ENCODE data around the gene PFKFB1.

The PFKFB1 gene

GRCh38 chrX:55008571-55009358 is 14.8 kb upstream of the PFKFB1 start:
- no peaks in the 10 kb centered on the region for H3K9me3 ChIP-seq (ENCODE audit: insufficient read depth, low read depth, low read length)
- H3K9ac ChIP-seq (ENCODE audit: low read depth, low read length), result no peak overlapping the region
- H3K36me3 ChIP-seq (ENCODE audit: insufficient read depth, low read depth, low read length), result peaks cover 30% of the 10 kb centered on the region
- H3K27ac ChIP-seq (ENCODE audit: low read length), result no peak overlapping the region
- no peak overlapping the region for H3K4me3 ChIP-seq (ENCODE audit: low read length)
- H3K27me3 ChIP-seq (ENCODE audit: insufficient read depth, low read length), result no peaks in the 10 kb centered on the region
- no peaks in the 10 kb centered on the region for H3K4me1 ChIP-seq (ENCODE audit: insufficient read depth, low read length)

DNA sequence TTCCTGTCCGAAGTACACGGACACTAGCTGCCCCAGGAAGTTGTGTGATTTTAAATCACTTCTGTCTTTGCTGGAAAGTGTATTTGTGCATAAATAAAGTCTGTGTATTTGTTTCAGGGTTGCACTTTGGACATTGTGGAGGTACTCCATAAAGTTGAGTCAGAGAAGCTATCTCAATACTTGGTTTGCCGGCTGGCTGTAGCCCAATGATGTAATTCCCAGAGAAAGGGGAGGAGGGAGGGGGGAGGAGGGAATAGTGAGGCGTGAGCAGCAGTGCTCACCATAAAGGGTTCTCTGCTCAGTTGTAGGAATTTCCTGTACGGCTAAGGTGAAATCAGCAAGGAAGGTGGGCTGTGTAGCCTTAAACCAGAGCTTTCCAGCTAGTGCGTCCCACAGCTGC is 13.7 kb upstream of the PFKFB1 start:
- H3K9ac ChIP-seq (ENCODE audit: low read depth, low read length), result no peak overlapping the region
- H3K27me3 ChIP-seq (ENCODE audit: insufficient read depth, low read length), result no peaks in the 10 kb centered on the region
- peaks cover 41% of the 10 kb centered on the region for H3K36me3 ChIP-seq (ENCODE audit: insufficient read depth, low read depth, low read length)
- no peak overlapping the region for H3K4me3 ChIP-seq (ENCODE audit: low read length)
- H3K27ac ChIP-seq (ENCODE audit: low read length), result no peak overlapping the region
- no peaks in the 10 kb centered on the region for H3K9me3 ChIP-seq (ENCODE audit: insufficient read depth, low read depth, low read length)
- H3K4me1 ChIP-seq (ENCODE audit: insufficient read depth, low read length), result no peaks in the 10 kb centered on the region

GRCh38 chrX:55006827-55007621 is 13.0 kb upstream of the PFKFB1 start:
- no peaks in the 10 kb centered on the region for H3K27me3 ChIP-seq (ENCODE audit: insufficient read depth, low read length)
- no peak overlapping the region for H3K27ac ChIP-seq (ENCODE audit: low read length)
- no peaks in the 10 kb centered on the region for H3K9me3 ChIP-seq (ENCODE audit: insufficient read depth, low read depth, low read length)
- H3K4me3 ChIP-seq (ENCODE audit: low read length), result no peak overlapping the region
- H3K9ac ChIP-seq (ENCODE audit: low read depth, low read length), result no peak overlapping the region
- peaks cover 47% of the 10 kb centered on the region for H3K36me3 ChIP-seq (ENCODE audit: insufficient read depth, low read depth, low read length)
- H3K4me1 ChIP-seq (ENCODE audit: insufficient read depth, low read length), result no peaks in the 10 kb centered on the region

GRCh38 chrX:55005256-55005655 is 11.3 kb upstream of the PFKFB1 start:
- Histone ChIP-seq H3K27ac (ENCODE audit: low read length) (no peak overlapping the region), H3K9ac (ENCODE audit: low read depth, low read length) (no peak overlapping the region), H3K27me3 (ENCODE audit: insufficient read depth, low read length) (no peaks in the 10 kb centered on the region), H3K4me1 (ENCODE audit: insufficient read depth, low read length) (no peaks in the 10 kb centered on the region), H3K36me3 (ENCODE audit: insufficient read depth, low read depth, low read length) (peaks cover 51% of the 10 kb centered on the region), H3K4me3 (ENCODE audit: low read length) (no peak overlapping the region), H3K9me3 (ENCODE audit: insufficient read depth, low read depth, low read length) (no peaks in the 10 kb centered on the region)

- H3K4me3 ChIP-seq (ENCODE audit: low read length), result no peak overlapping the region
- H3K27ac ChIP-seq (ENCODE audit: low read length), result no peak overlapping the region
- H3K9me3 ChIP-seq (ENCODE audit: insufficient read depth, low read depth, low read length), result no peaks in the 10 kb centered on the region
- peaks cover 51% of the 10 kb centered on the region for H3K36me3 ChIP-seq (ENCODE audit: insufficient read depth, low read depth, low read length)
- H3K27me3 ChIP-seq (ENCODE audit: insufficient read depth, low read length), result no peaks in the 10 kb centered on the region
- no peaks in the 10 kb centered on the region for H3K4me1 ChIP-seq (ENCODE audit: insufficient read depth, low read length)
- no peak overlapping the region for H3K9ac ChIP-seq (ENCODE audit: low read depth, low read length)
Measured at GRCh38 chrX:55004231-55004630, 10.2 kb upstream of the PFKFB1 start.

DNA sequence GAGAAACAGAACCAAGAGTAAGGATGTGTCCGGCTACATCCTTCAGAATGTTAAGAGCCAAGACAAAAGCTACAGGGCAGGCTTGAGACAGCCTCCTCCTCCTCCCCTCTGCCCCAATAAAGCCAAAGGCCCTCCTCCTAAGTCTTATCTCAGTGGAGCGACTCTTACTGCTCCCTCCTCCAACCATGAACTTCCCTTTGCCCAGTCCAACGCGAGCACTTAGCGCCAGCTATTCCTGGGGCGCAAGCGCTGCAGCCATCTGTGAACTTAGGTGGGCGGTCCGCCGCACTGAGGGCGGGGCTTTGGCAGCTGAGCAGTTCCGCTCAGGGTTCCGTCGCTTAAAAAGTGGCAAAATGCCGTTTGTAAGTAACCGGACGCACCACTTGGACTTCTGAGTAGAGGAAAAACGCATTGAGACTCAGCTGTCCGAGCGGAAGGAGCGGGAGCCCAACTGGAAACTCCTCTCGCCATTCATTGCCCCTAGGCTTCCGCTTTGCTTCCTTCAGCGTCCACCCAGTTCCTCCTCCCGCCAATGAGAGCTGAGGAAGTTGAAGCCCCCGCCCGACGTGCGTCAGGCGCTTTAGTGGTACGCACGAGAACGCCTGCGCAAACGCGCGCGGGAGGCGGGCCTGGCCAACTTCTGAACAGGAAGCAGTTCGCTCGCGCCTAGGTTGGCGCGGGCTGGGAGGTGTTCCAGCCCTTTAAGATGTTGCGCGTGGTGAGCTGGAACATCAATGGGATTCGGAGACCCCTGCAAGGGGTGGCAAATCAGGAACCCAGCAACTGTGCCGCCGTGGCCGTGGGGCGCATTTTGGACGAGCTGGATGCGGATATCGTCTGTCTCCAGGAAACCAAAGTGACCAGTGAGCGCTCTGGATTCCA is 6.0 kb upstream of the PFKFB1 start, which contains the start of gene APEX2:
Gene APEX2 (plus strand): TSS at position 647 of the 882 bp plus-strand sequence. CDS start 60 bp downstream, at position 707.
- Histone ChIP-seq H3K27ac (ENCODE audit: low read length) (peak within 1 kb of the TSS; percentile 65), H3K36me3 (ENCODE audit: insufficient read depth, low read depth, low read length) (peaks cover 33% of the 10 kb centered on the region), H3K9ac (ENCODE audit: low read depth, low read length) (peak within 1 kb of the TSS; percentile 92), H3K4me1 (ENCODE audit: insufficient read depth, low read length) (no peaks in the 10 kb centered on the region), H3K27me3 (ENCODE audit: insufficient read depth, low read length) (no peaks in the 10 kb centered on the region), H3K4me3 (ENCODE audit: low read length) (peak within 1 kb of the TSS; percentile 91), H3K9me3 (ENCODE audit: insufficient read depth, low read depth, low read length) (no peaks in the 10 kb centered on the region)

- H3K4me1 ChIP-seq (ENCODE audit: insufficient read depth, low read length), result no peaks in the 10 kb centered on the region
- H3K27me3 ChIP-seq (ENCODE audit: insufficient read depth, low read length), result no peaks in the 10 kb centered on the region
- no peak overlapping the region for H3K27ac ChIP-seq (ENCODE audit: low read length)
- H3K9ac ChIP-seq (ENCODE audit: low read depth, low read length), result no peak overlapping the region
- H3K36me3 ChIP-seq (ENCODE audit: insufficient read depth, low read depth, low read length), result no peaks in the 10 kb centered on the region
- H3K9me3 ChIP-seq (ENCODE audit: insufficient read depth, low read depth, low read length), result no peaks in the 10 kb centered on the region
- H3K4me3 ChIP-seq (ENCODE audit: low read length), result no peak overlapping the region
Measured at GRCh38 chrX:54995621-54996020, 1.6 kb upstream of the PFKFB1 start.

- H3K9me3 ChIP-seq (ENCODE audit: insufficient read depth, low read depth, low read length), result no peaks in the 10 kb centered on the region
- no peak overlapping the region for H3K27ac ChIP-seq (ENCODE audit: low read length)
- no peaks in the 10 kb centered on the region for H3K27me3 ChIP-seq (ENCODE audit: insufficient read depth, low read length)
- H3K36me3 ChIP-seq (ENCODE audit: insufficient read depth, low read depth, low read length), result no peaks in the 10 kb centered on the region
- no peak overlapping the region for H3K4me3 ChIP-seq (ENCODE audit: low read length)
- H3K4me1 ChIP-seq (ENCODE audit: insufficient read depth, low read length), result no peaks in the 10 kb centered on the region
- H3K9ac ChIP-seq (ENCODE audit: low read depth, low read length), result no peak overlapping the region
Measured at GRCh38 chrX:54994668-54995351, 822 bp upstream of the PFKFB1 start.

- H3K9me3 ChIP-seq (ENCODE audit: insufficient read depth, low read depth, low read length), result no peaks in the 10 kb centered on the region
- H3K4me1 ChIP-seq (ENCODE audit: insufficient read depth, low read length), result no peaks in the 10 kb centered on the region
- no peak overlapping the region for H3K27ac ChIP-seq (ENCODE audit: low read length)
- no peaks in the 10 kb centered on the region for H3K27me3 ChIP-seq (ENCODE audit: insufficient read depth, low read length)
- no peak overlapping the region for H3K9ac ChIP-seq (ENCODE audit: low read depth, low read length)
- no peak overlapping the region for H3K4me3 ChIP-seq (ENCODE audit: low read length)
- no peaks in the 10 kb centered on the region for H3K36me3 ChIP-seq (ENCODE audit: insufficient read depth, low read depth, low read length)
Measured at GRCh38 chrX:54992911-54993622, 921 bp downstream of the PFKFB1 start.

- Histone ChIP-seq H3K4me3 (ENCODE audit: low read length) (no peak overlapping the region), H3K9me3 (ENCODE audit: insufficient read depth, low read depth, low read length) (no peaks in the 10 kb centered on the region), H3K4me1 (ENCODE audit: insufficient read depth, low read length) (no peaks in the 10 kb centered on the region), H3K36me3 (ENCODE audit: insufficient read depth, low read depth, low read length) (no peaks in the 10 kb centered on the region), H3K9ac (ENCODE audit: low read depth, low read length) (no peak overlapping the region), H3K27ac (ENCODE audit: low read length) (no peak overlapping the region), H3K27me3 (ENCODE audit: insufficient read depth, low read length) (no peaks in the 10 kb centered on the region)
Measured at GRCh38 chrX:54991706-54992105, 2.3 kb downstream of the PFKFB1 start.

Data from iPS-20b (cell line).